H1 (cell line): Measurements from ENCODE around the gene ATG2B. TPM values are rescaled to one million over a fixed set of nuclear protein-coding genes. Genes with fewer than 3 reads are reported as not detected.

Experiments used
- CTCF ChIA-PET: fragments of 300-600 bp; sonication (Branson Sonifier 250); formaldehyde crosslinking; loops from one replicate; lab custom pipeline; 2021; ENCODE audit not compliant: partially characterized antibody; lab: Charles Lee
- POLR2A ChIA-PET: fragments of 300-600 bp; sonication (Branson Sonifier 250); formaldehyde crosslinking; loops from one replicate; lab custom pipeline; 2021; ENCODE audit warnings: inconsistent platforms; ENCODE audit not compliant: partially characterized antibody; lab: Charles Lee
- DNase-seq, 2 experiments: peaks; one replicate each; pipeline versions ENCODE4 v3.0.0 to v3.0.0-alpha.2; 2010 to 2022; ENCODE audit warnings: low spot score in 2 of 2, low read depth in 1 of 2, mixed read lengths in 1 of 2
- FAIRE-seq: peaks from 2 replicates; lab custom pipeline; 2011; peaks lifted over from hg19 to GRCh38; lab: Jason Lieb, UNC
- H2AFZ ChIP-seq: 2 replicates; pipeline ENCODE4 v1.8.1; 2012; ENCODE audit warnings: low read length, inconsistent platforms
- H2AK5ac ChIP-seq: 2 replicates; pipeline ENCODE4 v1.6.1; 2013; ENCODE audit warnings: low read depth, low read length
- H2BK120ac ChIP-seq: replicated peaks from 2 replicates; pipeline ENCODE3; 2013; ENCODE audit warnings: low read depth, low read length, inconsistent platforms
- H2BK12ac ChIP-seq: 2 replicates; pipeline ENCODE4 v1.6.1; 2013; ENCODE audit warnings: low read depth, low read length
- H2BK15ac ChIP-seq: 2 replicates; pipeline ENCODE4 v1.6.1; 2013; ENCODE audit warnings: low read length
- H2BK20ac ChIP-seq: 2 replicates; pipeline ENCODE4 v1.6.1; 2013; ENCODE audit warnings: low read length
- H2BK5ac ChIP-seq: 2 replicates; pipeline ENCODE4 v1.6.1; 2013; ENCODE audit warnings: low read depth, low read length
- H3K14ac ChIP-seq: 2 replicates; pipeline ENCODE4 v1.6.1; 2013; ENCODE audit warnings: inconsistent platforms; ENCODE audit not compliant: insufficient read length
- H3K18ac ChIP-seq: 2 replicates; pipeline ENCODE4 v1.6.1; 2013; ENCODE audit warnings: low read length; ENCODE audit errors: extremely low read depth
- H3K23ac ChIP-seq: 2 replicates; pipeline ENCODE4 v1.6.1; 2013; ENCODE audit warnings: inconsistent platforms; ENCODE audit not compliant: insufficient read length
- H3K23me2 ChIP-seq: 2 replicates; pipeline ENCODE4 v1.6.1; 2013; ENCODE audit warnings: low read depth, low read length
- H3K27ac ChIP-seq: 2 replicates; pipeline ENCODE4 v1.6.1; 2011; ENCODE audit warnings: low read depth, low read length, inconsistent platforms
- H3K27me3 ChIP-seq, 4 experiments: replicated peaks in 1 of 4; 1 replicate in 1 of 4; 2 replicates in 3 of 4; pipeline versions ENCODE4 v1.6.1 to v1.8.1; 2011 to 2013; ENCODE audit warnings: low read length in 3 of 4, mild to moderate bottlenecking in 3 of 4, inconsistent platforms in 2 of 4, mixed read lengths in 2 of 4, moderate library complexity in 1 of 4; ENCODE audit not compliant: control insufficient read depth in 3 of 4, insufficient read depth in 3 of 4; ENCODE audit errors: extremely low read depth in 1 of 4
- H3K36me3 ChIP-seq, 4 experiments: 2 replicates each; pipeline versions ENCODE4 v1.6.1 to v1.8.1; 2011 to 2013; ENCODE audit warnings: mild to moderate bottlenecking in 4 of 4, low read length in 3 of 4, moderate library complexity in 2 of 4, control low read depth in 1 of 4, inconsistent platforms in 1 of 4; ENCODE audit not compliant: insufficient read depth in 4 of 4, control insufficient read depth in 2 of 4
- H3K4ac ChIP-seq: replicated peaks from 2 replicates; pipeline ENCODE3; 2013; ENCODE audit warnings: low read length, low read depth, mixed read lengths, inconsistent platforms; ENCODE audit not compliant: insufficient read length
- H3K4me1 ChIP-seq, 4 experiments: replicated peaks in 1 of 4; 1 replicate in 1 of 4; 2 replicates in 3 of 4; pipeline versions ENCODE4 v1.6.1 to v1.8.1; 2011 to 2013; ENCODE audit warnings: low read length in 3 of 4, inconsistent platforms in 2 of 4, mixed read lengths in 1 of 4; ENCODE audit not compliant: insufficient read depth in 4 of 4, control insufficient read depth in 3 of 4
- H3K4me2 ChIP-seq, 2 experiments: 2 replicates each; pipeline versions ENCODE4 v1.6.1 to v1.8.1; 2011 to 2013; ENCODE audit warnings: low read depth in 2 of 2, low read length in 2 of 2, control low read depth in 1 of 2, inconsistent platforms in 1 of 2, mild to moderate bottlenecking in 1 of 2; ENCODE audit not compliant: insufficient read depth in 1 of 2
- H3K4me3 ChIP-seq, 4 experiments: fragments of 200-600, 300-600 bp in 1 of 4; sonication (generic), shearing (Covaris generic), sonication (Bioruptor Twin) in 1 of 4; 2 replicates each; pipeline versions ENCODE4 v1.5.1 to v1.8.1; 2011 to 2016; ENCODE audit warnings: low read length in 4 of 4, low read depth in 3 of 4, control low read depth in 2 of 4, inconsistent platforms in 2 of 4, mild to moderate bottlenecking in 2 of 4, mixed read lengths in 1 of 4, moderate library complexity in 1 of 4; ENCODE audit not compliant: insufficient read depth in 2 of 4; ENCODE audit errors: extremely low read depth in 1 of 4
- H3K56ac ChIP-seq: replicated peaks from 2 replicates; pipeline ENCODE3; 2013; ENCODE audit warnings: low read depth, mild to moderate bottlenecking, mixed read lengths, low read length, inconsistent platforms; ENCODE audit not compliant: insufficient read length
- H3K79me1 ChIP-seq: 2 replicates; pipeline ENCODE4 v1.6.1; 2013; ENCODE audit warnings: low read depth, low read length, control low read depth
- H3K79me2 ChIP-seq, 2 experiments: 2 replicates each; pipeline versions ENCODE4 v1.6.1 to v1.8.1; 2012 to 2013; ENCODE audit warnings: low read length in 2 of 2, mild to moderate bottlenecking in 2 of 2, inconsistent platforms in 1 of 2; ENCODE audit not compliant: insufficient read depth in 2 of 2, control insufficient read depth in 1 of 2
- H3K9ac ChIP-seq, 4 experiments: replicated peaks in 1 of 4; 1 replicate in 1 of 4; 2 replicates in 3 of 4; pipeline versions ENCODE4 v1.6.1 to v1.8.1; 2011 to 2013; ENCODE audit warnings: low read depth in 3 of 4, low read length in 3 of 4, control low read depth in 2 of 4, mild to moderate bottlenecking in 2 of 4, moderate library complexity in 2 of 4, inconsistent platforms in 1 of 4; ENCODE audit errors: extremely low read depth in 1 of 4
- H3K9me3 ChIP-seq, 2 experiments: 2 replicates each; pipeline versions ENCODE4 v1.6.1 to v1.8.1; 2012 to 2013; ENCODE audit warnings: mild to moderate bottlenecking in 2 of 2, moderate library complexity in 2 of 2, control low read depth in 1 of 2, inconsistent platforms in 1 of 2, low read depth in 1 of 2, low read length in 1 of 2, mixed read lengths in 1 of 2; ENCODE audit not compliant: insufficient read depth in 2 of 2
- H4K20me1 ChIP-seq, 2 experiments: replicated peaks in 1 of 2; 2 replicates each; pipeline versions ENCODE3 to v1.8.1; 2011 to 2013; ENCODE audit warnings: inconsistent platforms in 2 of 2, low read length in 2 of 2, mild to moderate bottlenecking in 1 of 2; ENCODE audit not compliant: insufficient read depth in 2 of 2, control insufficient read depth in 1 of 2
- H4K5ac ChIP-seq: 2 replicates; pipeline ENCODE4 v1.6.1; 2013; ENCODE audit warnings: low read length, low read depth, mixed read lengths, inconsistent platforms; ENCODE audit not compliant: insufficient read length
- H4K8ac ChIP-seq: 2 replicates; pipeline ENCODE4 v1.8.0; 2013; ENCODE audit warnings: mild to moderate bottlenecking, moderate library complexity, low read length, inconsistent platforms; ENCODE audit not compliant: insufficient read depth; ENCODE audit errors: extremely low read depth
- H4K91ac ChIP-seq: replicated peaks from 2 replicates; pipeline ENCODE3; 2013; ENCODE audit warnings: low read length, mixed read lengths, inconsistent platforms; ENCODE audit not compliant: insufficient read length
- BRCA1 ChIP-seq: IDR thresholded peaks from 2 replicates; pipeline ENCODE4 v1.6.1; 2012; ENCODE audit warnings: low read depth, low read length, improper control_type of control experiment
- CHD1 ChIP-seq: IDR thresholded peaks from 2 replicates; pipeline ENCODE4 v1.6.1; 2012; ENCODE audit warnings: low read depth, low read length, improper control_type of control experiment
- CHD2 ChIP-seq: IDR thresholded peaks from 2 replicates; pipeline ENCODE4 v1.6.1; 2012; ENCODE audit warnings: low read length, improper control_type of control experiment
- RNF2 ChIP-seq: fragments of 200-900, 300-1000 bp; sonication (generic); IDR thresholded peaks from 2 replicates; pipeline ENCODE4 v1.7.1; 2016; ENCODE audit warnings: borderline replicate concordance, low read depth, mild to moderate bottlenecking, antibody characterized with exemption, low read length; ENCODE audit not compliant: poor library complexity, severe bottlenecking; ENCODE audit errors: missing control alignments
- SIN3A ChIP-seq, 2 experiments: IDR thresholded peaks in 1 of 2; conservative IDR thresholded peaks in 1 of 2; 2 replicates each; pipeline ENCODE4 v1.6.1; 2011 to 2012; ENCODE audit warnings: low read length in 2 of 2, improper control_type of control experiment in 1 of 2, low read depth in 1 of 2, mild to moderate bottlenecking in 1 of 2
- SIX5 ChIP-seq: IDR thresholded peaks from 2 replicates; pipeline ENCODE4 v1.6.1; 2011; ENCODE audit warnings: mild to moderate bottlenecking, low read depth, low read length
- SP4 ChIP-seq: IDR thresholded peaks from 2 replicates; pipeline ENCODE4 v1.6.1; 2012; ENCODE audit warnings: low read length, inconsistent platforms
- SRF ChIP-seq: IDR thresholded peaks from 2 replicates; pipeline ENCODE4 v1.6.1; 2011; ENCODE audit warnings: mild to moderate bottlenecking, low read depth, low read length, moderate library complexity
- USF2 ChIP-seq: IDR thresholded peaks from 2 replicates; pipeline ENCODE4 v1.6.1; 2011; ENCODE audit warnings: low read length, improper control_type of control experiment
- YY1 ChIP-seq: IDR thresholded peaks from 2 replicates; pipeline ENCODE4 v1.6.1; 2011; ENCODE audit warnings: low read depth, mild to moderate bottlenecking, low read length
- WGBS, 2 experiments: shearing (Covaris generic) in 1 of 2; methylation state at CpG; one replicate each; pipeline versions ENCODE4 v1.1.6 to v1.1.7; 2013 to 2015; ENCODE audit warnings: low lambda C conversion rate in 2 of 2, mixed read lengths in 2 of 2, inconsistent platforms in 1 of 2, low coverage in 1 of 2, missing lambda C conversion rate in 1 of 2; ENCODE audit not compliant: insufficient replicate concordance in 2 of 2, insufficient coverage in 1 of 2, insufficient read length in 1 of 2; ENCODE audit errors: extremely low coverage in 1 of 2, missing lambda C conversion rate in 1 of 2; 5-methylcytosine and 5-hydroxymethylcytosine counted together
- polyA plus RNA-seq, 7 experiments: library from polyadenylated mRNA; depleted of rRNA in 3 of 7; stranded (reverse) in 5 of 7; unstranded in 2 of 7; fragments of >200 nt in 5 of 7; fragments of 200-250 nt in 2 of 7; gene quantifications; 1 replicate in 5 of 7; 2 replicates in 1 of 7; 4 replicates in 1 of 7; pipeline versions ENCODE4 v1.2.1 to v1.2.3, GENCODE V29; 2011 to 2013; ENCODE audit warnings: missing spikeins in 2 of 7, mixed read lengths in 2 of 7
- total RNA-seq: library from RNA; stranded (reverse); fragmentation: NEBNext Ultra II Directional; extraction: Animal tissue kit (Norgen Biotek cat#: 25700); gene quantifications from 2 replicates; pipeline ENCODE4 v1.2.1, GENCODE V29; 2021
- TF ChIP-seq, protein P1 (sequence below), 3 experiments: IDR thresholded peaks; 1 replicate in 2 of 3; 2 replicates in 1 of 3; pipeline versions ENCODE4 v1.5.1 to v1.6.1; 2011; ENCODE audit warnings: low read length in 3 of 3, mild to moderate bottlenecking in 3 of 3, inconsistent platforms in 2 of 3, low read depth in 1 of 3, moderate library complexity in 1 of 3; ENCODE audit not compliant: insufficient read depth in 1 of 3; ENCODE audit errors: control extremely low read depth in 1 of 3

ATG2B gene
- total and polyA plus RNA-seq, 2 of the 8 experiments (the other 6 are each of a cell fraction or from before 2014, with no cell fraction given): 4.6 to 14.4 TPM

- Histone ChIP-seq H2BK5ac (no peak overlapping the region), H3K4ac (no peak overlapping the region), H4K5ac (no peak overlapping the region), H4K20me1 (no peaks in the 10 kb centered on the region), H2BK120ac (no peak overlapping the region), H3K14ac (no peak overlapping the region), H3K9me3 (no peaks in the 10 kb centered on the region), H3K27me3 (no peaks in the 10 kb centered on the region), H3K56ac (no peak overlapping the region), H2BK20ac (no peak overlapping the region), H3K18ac (no peak overlapping the region), H4K91ac (no peak overlapping the region), H2BK15ac (no peak overlapping the region), H3K4me3 (no peak overlapping the region), H2AFZ (no peak overlapping the region), H3K9ac (no peak overlapping the region), H4K8ac (no peak overlapping the region), H3K4me1 (peaks cover 0 to 3% (median 0%) of the 10 kb centered on the region in 4 experiments; a peak in 1 of 7 replicates), H3K23ac (no peak overlapping the region), H2BK12ac (no peak overlapping the region), H3K4me2 (no peak overlapping the region), H2AK5ac (no peak overlapping the region), H3K36me3 (peaks cover 0 to 32% (median 0%) of the 10 kb centered on the region in 4 experiments; a peak in 3 of 8 replicates), H3K79me1 (no peaks in the 10 kb centered on the region), H3K79me2 (no peaks in the 10 kb centered on the region), H3K23me2 (no peaks in the 10 kb centered on the region), H3K27ac (no peak overlapping the region)
- ChIA-PET CTCF (interaction anchor here (0.6 to 0.9 kb wide), 2 partner anchors 27 to 65 kb away, joined by 3 read pairs; no protein-coding TSS in a partner anchor), POLR2A (no interaction called here)
- 86% methylated on average over 7 of the region's 7 CpGs; no CpG with 5 or more reads in 1 of the 2 experiments for WGBS, 2 experiments
- FAIRE-seq: no peak
- DNase-seq: no peak
- TF ChIP-seq YY1 (no peak), CHD2 (no peak), CHD1 (no peak), USF2 (no peak), SP4 (no peak), SRF (no peak), SIX5 (no peak), SIN3A (conservative IDR thresholded peaks at IDR 0.05 in 1 of 2, IDR thresholded peaks at IDR 0.05 in 1 of 2; ENCODE audit: low read depth in 1 of 2, low read length in 2 of 2) (no peak), BRCA1 (no peak), RNF2 (no peak)
- TF ChIP-seq, protein P1, sequence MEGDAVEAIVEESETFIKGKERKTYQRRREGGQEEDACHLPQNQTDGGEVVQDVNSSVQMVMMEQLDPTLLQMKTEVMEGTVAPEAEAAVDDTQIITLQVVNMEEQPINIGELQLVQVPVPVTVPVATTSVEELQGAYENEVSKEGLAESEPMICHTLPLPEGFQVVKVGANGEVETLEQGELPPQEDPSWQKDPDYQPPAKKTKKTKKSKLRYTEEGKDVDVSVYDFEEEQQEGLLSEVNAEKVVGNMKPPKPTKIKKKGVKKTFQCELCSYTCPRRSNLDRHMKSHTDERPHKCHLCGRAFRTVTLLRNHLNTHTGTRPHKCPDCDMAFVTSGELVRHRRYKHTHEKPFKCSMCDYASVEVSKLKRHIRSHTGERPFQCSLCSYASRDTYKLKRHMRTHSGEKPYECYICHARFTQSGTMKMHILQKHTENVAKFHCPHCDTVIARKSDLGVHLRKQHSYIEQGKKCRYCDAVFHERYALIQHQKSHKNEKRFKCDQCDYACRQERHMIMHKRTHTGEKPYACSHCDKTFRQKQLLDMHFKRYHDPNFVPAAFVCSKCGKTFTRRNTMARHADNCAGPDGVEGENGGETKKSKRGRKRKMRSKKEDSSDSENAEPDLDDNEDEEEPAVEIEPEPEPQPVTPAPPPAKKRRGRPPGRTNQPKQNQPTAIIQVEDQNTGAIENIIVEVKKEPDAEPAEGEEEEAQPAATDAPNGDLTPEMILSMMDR (IDR thresholded peaks at IDR 0.05; ENCODE audit: control extremely low read depth in 1 of 3, insufficient read depth in 1 of 3, low read depth in 1 of 3, low read length in 3 of 3): no peak
These were observed 38.9 kb downstream of the ATG2B start for GRCh38 chr14:96324219-96324618.
